Activated CD4-positive, alpha-beta T cell treated with anti-CD3 and anti-CD28 coated beads, Interleukin-2, Interleukin-4, amounts not matched to agents 100 ng/mL and 50 ng/mL, durations not matched to agents 16 hours and 8 hours (primary cell): ENCODE measurements around the gene HES4.
A peak's percentile ranks its signal among the peaks of the same experiment; 100 is the strongest.

Source experiments
- DNase-seq: peaks from one replicate; pipeline ENCODE4 v3.0.0-alpha.2; 2020; ENCODE audit warnings: low spot score

Gene HES4

GRCh38 chr1:965526-966134, 34.3 kb downstream of the HES4 start:
- DNase-seq, result no peak

- DNase-seq, result no peak
Measured at GRCh38 chr1:964691-965525, 35.0 kb downstream of the HES4 start.

GRCh38 chr1:963746-964525, 36.0 kb downstream of the HES4 start:
- DNase-seq, result no peak

DNA sequence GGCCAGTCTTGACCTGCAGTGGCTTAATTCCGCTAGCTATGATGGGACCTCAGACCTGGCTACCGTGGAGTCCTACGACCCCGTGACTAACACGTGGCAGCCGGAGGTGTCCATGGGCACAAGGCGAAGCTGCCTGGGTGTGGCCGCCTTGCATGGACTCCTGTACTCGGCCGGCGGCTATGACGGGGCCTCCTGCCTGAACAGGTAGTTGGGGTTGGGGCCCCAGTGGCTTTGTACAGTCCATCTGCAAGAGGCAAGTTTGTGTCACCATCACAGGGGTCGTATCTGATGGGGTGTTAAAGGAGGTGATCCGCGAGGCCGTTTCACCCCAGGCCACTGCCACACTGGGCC, 36.6 kb downstream of the HES4 start:
- no peak for DNase-seq

GRCh38 chr1:962381-963300, 37.3 kb downstream of the HES4 start:
- DNase-seq, result no peak

GRCh38 chr1:961132-961669, 38.7 kb downstream of the HES4 start:
- DNase-seq, result no peak

DNA sequence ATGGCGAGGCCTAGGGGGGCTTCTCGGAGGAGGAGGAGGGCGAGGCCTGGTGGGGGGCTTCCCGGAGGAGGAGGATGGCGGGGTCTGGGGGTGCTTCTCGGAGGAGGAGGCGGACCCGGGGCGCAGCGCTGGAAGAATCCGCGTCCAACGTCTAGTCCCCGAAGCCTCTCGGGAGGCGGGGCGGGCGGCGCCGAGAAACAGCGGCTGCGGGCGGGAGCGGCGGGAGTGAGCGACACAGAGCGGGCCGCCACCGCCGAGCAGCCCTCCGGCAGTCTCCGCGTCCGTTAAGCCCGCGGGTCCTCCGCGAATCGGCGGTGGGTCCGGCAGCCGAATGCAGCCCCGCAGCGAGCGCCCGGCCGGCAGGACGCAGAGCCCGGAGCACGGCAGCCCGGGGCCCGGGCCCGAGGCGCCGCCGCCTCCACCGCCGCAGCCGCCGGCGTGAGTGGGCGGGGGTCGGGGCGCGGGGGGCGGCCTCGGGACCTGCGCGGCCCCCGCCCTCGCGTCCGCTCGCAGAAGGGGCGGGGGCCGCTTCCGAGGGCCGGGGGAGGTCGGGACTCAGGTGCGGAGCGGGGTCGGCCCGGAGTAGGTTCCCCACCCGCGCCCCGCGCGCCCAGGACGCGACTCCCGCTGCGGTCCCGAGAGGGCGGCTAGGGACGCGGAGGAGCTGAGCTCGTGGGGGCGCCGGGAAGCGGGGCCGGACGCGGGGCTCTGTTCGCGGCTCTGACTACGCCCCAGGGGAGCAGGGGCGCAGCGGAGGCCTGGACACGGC, 39.4 kb downstream of the HES4 start, which contains the start of gene KLHL17:
Gene KLHL17 (plus strand): TSS at position 222 of the 769 bp plus-strand sequence. CDS start 110 bp downstream, at position 332.
- DNase-seq, result peak; percentile 83

- no peak for DNase-seq
Measured at GRCh38 chr1:959731-960362, 40.0 kb downstream of the HES4 start.

GRCh38 chr1:958823-959730, 40.8 kb downstream of the HES4 start, which contains the start of gene NOC2L:
Gene NOC2L (minus strand): TSS chr1:959256. CDS start chr1:959240, 16 bp downstream.
- DNase-seq, result peak; percentile 97

- no peak for DNase-seq
Measured at GRCh38 chr1:956636-957035, 43.3 kb downstream of the HES4 start.

DNA sequence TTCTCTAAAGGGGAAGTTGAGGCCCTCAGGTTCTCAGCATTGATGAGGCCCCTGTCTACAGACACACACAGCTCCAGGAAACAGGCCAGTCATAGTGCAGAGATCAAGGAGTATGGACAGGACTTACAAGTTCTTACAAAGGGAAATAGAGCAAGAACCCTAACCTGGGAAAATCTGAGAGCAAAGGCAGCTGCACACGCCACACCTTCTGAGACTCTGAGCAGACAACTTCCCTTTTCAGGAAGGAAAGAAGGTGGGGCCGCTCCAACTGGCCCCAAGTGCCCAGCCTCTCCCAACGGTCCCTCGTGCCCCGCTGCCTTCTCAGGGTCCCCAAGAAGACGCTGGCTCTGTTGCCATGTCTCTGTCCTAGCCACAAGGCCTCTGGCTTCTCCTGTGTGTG, 44.4 kb downstream of the HES4 start:
- no peak for DNase-seq

DNA sequence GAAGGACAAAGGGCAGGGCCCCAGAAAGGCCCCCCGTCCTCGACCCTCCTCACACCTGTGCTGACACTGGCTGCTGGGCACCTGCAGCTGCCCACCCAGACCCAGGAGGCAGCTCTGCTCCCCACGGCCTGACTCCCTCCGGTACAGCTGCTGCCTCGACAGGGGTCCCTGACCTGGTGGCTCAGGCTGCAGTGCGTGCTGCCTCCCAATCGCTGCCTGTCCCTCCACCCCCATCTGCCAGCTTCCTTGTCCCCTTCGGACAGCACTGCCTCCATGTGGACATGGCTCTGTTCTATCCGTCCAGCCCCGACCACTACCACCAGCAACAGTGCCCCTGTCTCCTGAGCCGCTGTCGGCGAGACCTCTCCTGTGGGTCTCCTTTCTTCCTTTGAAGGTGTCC, 45.0 kb downstream of the HES4 start:
- DNase-seq, result no peak

DNA sequence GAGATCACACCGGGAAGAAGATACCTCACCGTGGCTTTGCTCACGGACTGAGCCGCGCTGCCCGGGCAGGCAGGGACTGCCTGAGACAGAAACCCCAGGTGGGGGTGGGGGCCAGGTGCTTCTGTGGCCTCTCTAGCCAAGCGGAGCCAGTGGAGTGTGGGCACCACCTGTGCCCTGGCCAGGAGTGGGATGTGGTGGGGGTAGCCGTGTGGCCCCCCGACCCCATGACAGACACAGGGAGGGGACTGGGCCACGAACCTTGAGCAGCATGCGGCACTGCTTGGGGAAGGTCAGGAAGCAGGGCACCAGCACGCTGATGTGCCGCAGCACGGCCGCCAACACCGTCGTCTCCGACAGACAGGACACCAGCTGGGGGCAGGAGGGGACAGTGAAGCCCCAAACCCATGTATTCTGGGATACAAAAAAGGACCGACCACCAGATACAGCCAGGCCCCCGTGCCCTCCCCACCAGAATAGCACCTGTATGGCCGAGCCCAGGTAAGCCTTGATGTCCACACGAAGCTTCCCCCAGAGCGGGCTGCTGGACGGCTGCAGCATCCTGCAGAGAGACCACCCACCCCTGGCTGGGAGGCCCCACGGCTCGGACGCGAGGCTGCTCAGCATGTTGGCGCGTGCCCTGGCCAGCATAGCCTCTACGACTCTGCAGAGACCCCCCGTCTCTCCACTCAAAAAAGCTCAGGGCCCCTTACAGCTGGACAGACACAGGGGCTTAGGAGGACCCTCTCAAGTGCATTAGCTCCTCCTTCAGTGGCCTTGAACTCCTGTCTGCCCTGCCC, 46.2 kb downstream of the HES4 start:
- DNase-seq, result no peak

- DNase-seq, result no peak
Measured at GRCh38 chr1:952603-953002, 47.3 kb downstream of the HES4 start.

GRCh38 chr1:952201-952600, 47.7 kb downstream of the HES4 start:
- no peak for DNase-seq

DNA sequence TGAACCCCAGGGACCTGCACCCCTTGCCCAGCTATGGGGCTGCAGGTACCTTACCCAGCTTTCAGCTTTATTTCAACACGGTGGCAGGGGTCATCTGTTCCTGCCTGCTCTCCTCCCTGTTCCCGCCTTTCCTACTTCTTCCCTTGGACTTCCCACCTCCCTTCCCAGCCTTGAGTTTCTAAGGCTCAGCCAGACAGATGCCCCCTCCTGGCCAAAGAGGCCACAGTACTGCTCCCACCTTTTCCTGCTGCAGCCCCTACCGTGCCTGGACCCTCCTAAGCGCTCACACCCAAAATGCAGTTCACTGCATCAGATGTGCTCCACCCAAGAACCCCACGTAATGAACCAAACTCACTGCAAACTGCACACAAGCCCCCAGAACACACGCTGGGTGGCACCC, 48.5 kb downstream of the HES4 start:
- DNase-seq, result no peak

GRCh38 chr1:950881-951280, 49.0 kb downstream of the HES4 start:
- DNase-seq, result no peak

DNA sequence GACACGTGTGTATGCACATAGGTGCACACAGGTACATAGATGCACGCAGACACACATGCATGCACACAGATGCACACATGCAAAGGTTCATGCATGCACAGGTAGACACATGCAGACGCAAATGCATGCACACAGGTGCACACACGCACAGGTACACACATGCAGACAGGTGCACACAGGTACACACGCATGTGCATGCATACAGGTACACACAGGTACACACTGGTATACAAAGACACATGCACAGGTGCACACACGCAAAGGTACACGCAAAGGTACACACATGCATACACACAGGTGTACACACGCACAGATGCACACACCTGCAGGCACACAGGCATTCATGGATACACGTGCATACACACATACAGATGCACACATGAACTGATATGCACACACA, 49.6 kb downstream of the HES4 start:
- DNase-seq, result no peak
